ENCODE results near the gene CASP2. TPM values are rescaled to one million over a fixed set of nuclear protein-coding genes. Genes with fewer than 3 reads are reported as not detected.

The CASP2 gene
- total and polyA plus RNA-seq, 2 of the 13 experiments (the other 11 are each of a cell fraction or from before 2014, with no cell fraction given) = 10.2 to 13.7 TPM

DNA sequence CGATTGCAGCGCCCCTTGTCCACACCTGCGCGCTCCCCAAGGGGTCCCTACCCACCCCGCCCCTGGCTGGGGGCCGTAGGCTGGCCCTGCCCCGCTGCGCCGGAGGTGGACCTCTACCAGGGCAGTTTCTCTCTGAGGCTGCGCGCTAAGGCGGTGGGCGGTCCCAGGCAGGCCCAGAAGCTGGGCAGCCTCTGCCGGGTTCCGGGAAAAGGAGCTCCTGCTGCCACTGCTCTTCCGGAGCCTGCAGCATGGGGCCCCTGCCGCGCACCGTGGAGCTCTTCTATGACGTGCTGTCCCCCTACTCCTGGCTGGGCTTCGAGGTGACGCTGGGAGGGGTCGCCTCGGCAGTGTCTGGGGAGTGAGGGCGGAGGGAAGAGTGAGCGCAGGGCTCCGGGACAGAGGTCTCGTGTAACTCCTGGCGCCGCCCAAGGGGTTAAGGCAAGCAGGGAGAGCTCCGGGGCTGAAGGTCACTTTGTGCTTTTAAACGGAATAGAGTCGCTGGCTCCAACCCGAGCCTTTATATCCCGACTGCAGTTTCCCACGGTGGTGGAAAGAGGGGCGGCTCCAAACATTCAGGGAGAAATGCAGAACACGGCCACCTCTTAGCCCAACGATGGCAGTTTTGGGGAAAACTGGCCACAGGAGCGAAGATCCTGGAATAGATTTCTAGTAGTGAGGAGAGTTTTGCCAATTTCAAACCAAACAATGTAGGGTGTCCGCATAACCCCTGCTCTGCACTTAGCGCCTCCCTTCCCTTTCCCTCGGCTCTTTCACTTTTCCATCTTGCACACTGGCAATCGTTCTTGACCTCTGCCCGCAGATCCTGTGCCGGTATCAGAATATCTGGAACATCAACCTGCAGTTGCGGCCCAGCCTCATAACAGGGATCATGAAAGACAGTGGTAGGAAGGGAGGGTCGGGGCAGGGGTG lies 24.6 kb upstream of the CASP2 start, which contains the start of gene GSTK1 (continued):
- TF ChIP-seq, protein P1, sequence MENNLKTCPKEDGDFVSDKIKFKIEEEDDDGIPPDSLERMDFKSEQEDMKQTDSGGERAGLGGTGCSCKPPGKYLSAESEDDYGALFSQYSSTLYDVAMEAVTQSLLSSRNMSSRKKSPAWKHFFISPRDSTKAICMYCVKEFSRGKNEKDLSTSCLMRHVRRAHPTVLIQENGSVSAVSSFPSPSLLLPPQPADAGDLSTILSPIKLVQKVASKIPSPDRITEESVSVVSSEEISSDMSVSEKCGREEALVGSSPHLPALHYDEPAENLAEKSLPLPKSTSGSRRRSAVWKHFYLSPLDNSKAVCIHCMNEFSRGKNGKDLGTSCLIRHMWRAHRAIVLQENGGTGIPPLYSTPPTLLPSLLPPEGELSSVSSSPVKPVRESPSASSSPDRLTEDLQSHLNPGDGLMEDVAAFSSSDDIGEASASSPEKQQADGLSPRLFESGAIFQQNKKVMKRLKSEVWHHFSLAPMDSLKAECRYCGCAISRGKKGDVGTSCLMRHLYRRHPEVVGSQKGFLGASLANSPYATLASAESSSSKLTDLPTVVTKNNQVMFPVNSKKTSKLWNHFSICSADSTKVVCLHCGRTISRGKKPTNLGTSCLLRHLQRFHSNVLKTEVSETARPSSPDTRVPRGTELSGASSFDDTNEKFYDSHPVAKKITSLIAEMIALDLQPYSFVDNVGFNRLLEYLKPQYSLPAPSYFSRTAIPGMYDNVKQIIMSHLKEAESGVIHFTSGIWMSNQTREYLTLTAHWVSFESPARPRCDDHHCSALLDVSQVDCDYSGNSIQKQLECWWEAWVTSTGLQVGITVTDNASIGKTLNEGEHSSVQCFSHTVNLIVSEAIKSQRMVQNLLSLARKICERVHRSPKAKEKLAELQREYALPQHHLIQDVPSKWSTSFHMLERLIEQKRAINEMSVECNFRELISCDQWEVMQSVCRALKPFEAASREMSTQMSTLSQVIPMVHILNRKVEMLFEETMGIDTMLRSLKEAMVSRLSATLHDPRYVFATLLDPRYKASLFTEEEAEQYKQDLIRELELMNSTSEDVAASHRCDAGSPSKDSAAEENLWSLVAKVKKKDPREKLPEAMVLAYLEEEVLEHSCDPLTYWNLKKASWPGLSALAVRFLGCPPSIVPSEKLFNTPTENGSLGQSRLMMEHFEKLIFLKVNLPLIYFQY (CRISPR knock-in tag; IDR thresholded peaks at IDR 0.05; ENCODE audit: borderline replicate concordance) = no peak
- no peak; the same call in none of the 2 replicates for TF ChIP-seq BCL3 (CRISPR knock-in tag; IDR thresholded peaks at IDR 0.05)
- TF ChIP-seq ZNF816 (CRISPR knock-in tag; IDR thresholded peaks at IDR 0.05; ENCODE audit: borderline replicate concordance) = peak; percentile 87; the same call in 1 of the 2 replicates
- TF ChIP-seq ZBTB20 (CRISPR knock-in tag; IDR thresholded peaks at IDR 0.05; ENCODE audit: borderline replicate concordance, low read depth) = peak; percentile 42; the same call in 1 of the 2 replicates
- TF ChIP-seq, protein P2, sequence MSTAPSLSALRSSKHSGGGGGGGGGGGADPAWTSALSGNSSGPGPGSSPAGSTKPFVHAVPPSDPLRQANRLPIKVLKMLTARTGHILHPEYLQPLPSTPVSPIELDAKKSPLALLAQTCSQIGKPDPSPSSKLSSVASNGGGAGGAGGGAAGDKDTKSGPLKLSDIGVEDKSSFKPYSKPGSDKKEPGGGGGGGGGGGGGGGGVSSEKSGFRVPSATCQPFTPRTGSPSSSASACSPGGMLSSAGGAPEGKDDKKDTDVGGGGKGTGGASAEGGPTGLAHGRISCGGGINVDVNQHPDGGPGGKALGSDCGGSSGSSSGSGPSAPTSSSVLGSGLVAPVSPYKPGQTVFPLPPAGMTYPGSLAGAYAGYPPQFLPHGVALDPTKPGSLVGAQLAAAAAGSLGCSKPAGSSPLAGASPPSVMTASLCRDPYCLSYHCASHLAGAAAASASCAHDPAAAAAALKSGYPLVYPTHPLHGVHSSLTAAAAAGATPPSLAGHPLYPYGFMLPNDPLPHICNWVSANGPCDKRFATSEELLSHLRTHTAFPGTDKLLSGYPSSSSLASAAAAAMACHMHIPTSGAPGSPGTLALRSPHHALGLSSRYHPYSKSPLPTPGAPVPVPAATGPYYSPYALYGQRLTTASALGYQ (CRISPR knock-in tag; IDR thresholded peaks at IDR 0.05) = no peak
- peak; percentile 86; the same call in 1 of the 2 replicates for TF ChIP-seq ESRRA (CRISPR knock-in tag; IDR thresholded peaks at IDR 0.05; ENCODE audit: low read depth)
- TF ChIP-seq, protein P3, sequence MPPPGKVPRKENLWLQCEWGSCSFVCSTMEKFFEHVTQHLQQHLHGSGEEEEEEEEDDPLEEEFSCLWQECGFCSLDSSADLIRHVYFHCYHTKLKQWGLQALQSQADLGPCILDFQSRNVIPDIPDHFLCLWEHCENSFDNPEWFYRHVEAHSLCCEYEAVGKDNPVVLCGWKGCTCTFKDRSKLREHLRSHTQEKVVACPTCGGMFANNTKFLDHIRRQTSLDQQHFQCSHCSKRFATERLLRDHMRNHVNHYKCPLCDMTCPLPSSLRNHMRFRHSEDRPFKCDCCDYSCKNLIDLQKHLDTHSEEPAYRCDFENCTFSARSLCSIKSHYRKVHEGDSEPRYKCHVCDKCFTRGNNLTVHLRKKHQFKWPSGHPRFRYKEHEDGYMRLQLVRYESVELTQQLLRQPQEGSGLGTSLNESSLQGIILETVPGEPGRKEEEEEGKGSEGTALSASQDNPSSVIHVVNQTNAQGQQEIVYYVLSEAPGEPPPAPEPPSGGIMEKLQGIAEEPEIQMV (CRISPR knock-in tag; IDR thresholded peaks at IDR 0.05; ENCODE audit: low read depth) = peak; percentile 64; the same call in 1 of the 2 replicates
- TF ChIP-seq ZNF777 (CRISPR knock-in tag; IDR thresholded peaks at IDR 0.05) = 0 out of 2 replicates have a peak, but pooled peaks have one; percentile 21
- no peak for TF ChIP-seq CCDC6 (CRISPR knock-in tag; IDR thresholded peaks at IDR 0.05)
- TF ChIP-seq SKI (IDR thresholded peaks at IDR 0.05; ENCODE audit: partially characterized antibody) = no peak
- no peak for TF ChIP-seq ZNF432 (CRISPR knock-in tag; IDR thresholded peaks at IDR 0.05; ENCODE audit: borderline replicate concordance)
